Activated naive CD4-positive, alpha-beta T cell treated with anti-CD3 and anti-CD28 coated beads, Interleukin-2, amount 10 ng/mL, durations not matched to agents 7 days and 5 days (primary cell): Measurements from ENCODE around the gene BBS9.

ENCODE experiments used
- CTCF ChIA-PET: fragments of 350-600 bp; sonication (Branson Sonifier 250); formaldehyde crosslinking; loops from one replicate; lab custom pipeline; 2021; ENCODE audit warnings: antibody characterized with exemption; lab: Charles Lee
- DNase-seq: peaks from one replicate; pipeline ENCODE4 v3.0.0-alpha.2; 2020
- H3K27ac Mint-ChIP-seq: one replicate; pipeline ENCODE4 v1.8.0; 2021; ENCODE audit warnings: mild to moderate bottlenecking, moderate library complexity, mixed read lengths
- H3K27me3 Mint-ChIP-seq: one replicate; pipeline ENCODE4 v1.8.0; 2021; ENCODE audit warnings: mild to moderate bottlenecking, mixed read lengths
- H3K36me3 Mint-ChIP-seq: one replicate; pipeline ENCODE4 v1.8.0; 2021; ENCODE audit warnings: mixed read lengths
- H3K4me1 Mint-ChIP-seq: one replicate; pipeline ENCODE4 v1.8.0; 2021; ENCODE audit warnings: mixed read lengths
- H3K4me3 Mint-ChIP-seq: one replicate; pipeline ENCODE4 v1.8.0; 2021; ENCODE audit warnings: mild to moderate bottlenecking, moderate library complexity, mixed read lengths
- H3K9me3 Mint-ChIP-seq: one replicate; pipeline ENCODE4 v1.8.0; 2021; ENCODE audit warnings: mixed read lengths

Gene BBS9

GRCh38 chr7:33143996-33144718, 14.8 kb downstream of the BBS9 start:
- H3K27me3 Mint-ChIP-seq, result no peaks in the 10 kb centered on the region
- no peaks in the 10 kb centered on the region for H3K36me3 Mint-ChIP-seq
- no peak overlapping the region for H3K4me3 Mint-ChIP-seq
- H3K4me1 Mint-ChIP-seq, result peaks cover 5% of the 10 kb centered on the region
- no peak overlapping the region for H3K27ac Mint-ChIP-seq
- CTCF ChIA-PET, result no interaction called here
- no peak for DNase-seq
- peaks cover 5% of the 10 kb centered on the region for H3K9me3 Mint-ChIP-seq

DNA sequence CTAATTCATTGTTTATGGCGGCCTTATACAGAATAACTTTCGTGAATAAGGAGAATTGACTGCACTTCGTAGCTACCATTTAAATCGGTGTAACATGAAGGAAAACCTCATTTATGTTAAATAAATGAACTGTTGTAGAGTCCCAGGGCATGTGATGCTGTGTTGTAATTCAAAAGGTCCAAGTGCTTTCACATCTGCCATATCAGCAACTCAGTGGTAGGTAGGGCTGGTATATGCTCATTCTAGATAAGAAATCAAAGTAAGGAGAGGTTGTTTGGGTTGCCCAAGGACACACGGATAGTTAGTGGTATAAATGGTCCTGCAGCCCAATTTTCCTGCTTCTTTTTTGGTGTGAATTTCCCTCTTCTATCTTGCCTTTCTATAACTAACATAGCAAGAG, 15.8 kb downstream of the BBS9 start:
- peaks cover 5% of the 10 kb centered on the region for H3K4me1 Mint-ChIP-seq
- H3K36me3 Mint-ChIP-seq, result no peaks in the 10 kb centered on the region
- H3K27ac Mint-ChIP-seq, result no peak overlapping the region
- H3K27me3 Mint-ChIP-seq, result no peaks in the 10 kb centered on the region
- DNase-seq, result no peak
- H3K9me3 Mint-ChIP-seq, result peaks cover 5% of the 10 kb centered on the region
- no peak overlapping the region for H3K4me3 Mint-ChIP-seq
- CTCF ChIA-PET, result no interaction called here

DNA sequence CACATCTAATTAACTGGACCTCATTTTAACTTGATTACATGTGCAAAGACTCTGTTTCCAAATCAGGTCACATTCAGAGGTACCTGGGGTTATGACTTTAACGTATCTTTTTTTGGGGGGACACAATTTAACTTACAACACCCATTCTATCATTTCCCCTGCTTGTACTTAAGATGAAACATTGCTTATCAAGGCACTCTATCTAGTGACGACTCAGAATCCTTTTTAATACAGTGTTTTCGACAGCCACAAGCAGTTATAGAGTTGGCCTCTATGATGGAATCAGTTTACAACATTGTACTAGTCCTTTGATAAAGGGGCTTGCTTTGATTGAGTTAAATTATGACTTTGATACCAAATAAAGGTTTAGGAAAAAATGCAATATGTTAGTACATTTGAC, 22.7 kb downstream of the BBS9 start:
- no peaks in the 10 kb centered on the region for H3K4me1 Mint-ChIP-seq
- H3K4me3 Mint-ChIP-seq, result no peak overlapping the region
- no peaks in the 10 kb centered on the region for H3K9me3 Mint-ChIP-seq
- no peaks in the 10 kb centered on the region for H3K36me3 Mint-ChIP-seq
- H3K27ac Mint-ChIP-seq, result no peak overlapping the region
- CTCF ChIA-PET, result no interaction called here
- no peaks in the 10 kb centered on the region for H3K27me3 Mint-ChIP-seq
- DNase-seq, result no peak

DNA sequence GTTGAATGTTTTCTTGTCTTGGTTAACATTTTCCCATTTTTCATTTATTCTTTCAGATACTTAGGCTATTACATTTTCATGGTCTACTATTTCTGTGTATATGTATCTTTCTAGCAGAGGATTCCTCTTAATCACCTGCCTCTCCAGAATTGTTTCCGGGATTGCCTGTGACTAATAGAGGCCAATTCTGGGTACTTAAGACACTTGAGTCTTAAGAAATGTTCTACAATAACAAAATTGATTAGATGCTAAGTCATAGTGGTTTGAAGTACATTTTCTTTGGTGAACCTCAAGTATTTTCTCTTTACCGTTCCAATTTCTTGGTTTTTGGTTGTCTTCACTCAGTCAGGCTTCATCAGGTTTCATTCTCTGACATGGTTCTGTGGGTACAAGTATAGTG, 26.4 kb downstream of the BBS9 start:
- Mint-ChIP-seq H3K27me3 (no peaks in the 10 kb centered on the region), H3K9me3 (no peaks in the 10 kb centered on the region), H3K4me1 (no peaks in the 10 kb centered on the region), H3K4me3 (no peak overlapping the region), H3K27ac (no peak overlapping the region), H3K36me3 (no peaks in the 10 kb centered on the region)
- CTCF ChIA-PET, result no interaction called here
- no peak for DNase-seq

DNA sequence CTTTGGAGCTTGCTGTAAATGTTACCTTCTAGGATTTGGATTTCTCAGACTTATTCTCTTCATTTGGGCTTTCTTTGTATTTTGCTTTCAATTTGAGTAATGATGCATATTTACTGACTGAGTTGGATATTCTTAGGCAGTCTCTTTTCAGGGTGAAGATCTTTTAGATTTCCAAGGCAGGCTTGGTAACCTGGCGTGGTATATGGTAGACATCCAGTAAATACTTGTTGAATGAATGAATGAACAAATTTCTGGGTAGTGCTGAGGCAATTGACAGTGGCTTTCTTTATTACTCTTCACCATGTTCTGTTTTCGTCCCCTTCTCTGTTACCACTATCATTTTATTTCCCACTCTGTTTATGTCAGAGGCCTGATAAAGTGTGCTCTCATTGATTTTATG, 27.1 kb downstream of the BBS9 start:
- H3K27ac Mint-ChIP-seq, result no peak overlapping the region
- CTCF ChIA-PET, result no interaction called here
- H3K4me3 Mint-ChIP-seq, result no peak overlapping the region
- no peak for DNase-seq
- H3K36me3 Mint-ChIP-seq, result no peaks in the 10 kb centered on the region
- no peaks in the 10 kb centered on the region for H3K9me3 Mint-ChIP-seq
- H3K27me3 Mint-ChIP-seq, result no peaks in the 10 kb centered on the region
- H3K4me1 Mint-ChIP-seq, result no peaks in the 10 kb centered on the region

- no peak for DNase-seq
- Mint-ChIP-seq H3K4me1 (no peaks in the 10 kb centered on the region), H3K4me3 (no peak overlapping the region), H3K27me3 (no peaks in the 10 kb centered on the region), H3K27ac (no peak overlapping the region), H3K36me3 (no peaks in the 10 kb centered on the region), H3K9me3 (no peaks in the 10 kb centered on the region)
- CTCF ChIA-PET, result no interaction called here
These were observed 27.9 kb downstream of the BBS9 start for GRCh38 chr7:33157311-33157710.

DNA sequence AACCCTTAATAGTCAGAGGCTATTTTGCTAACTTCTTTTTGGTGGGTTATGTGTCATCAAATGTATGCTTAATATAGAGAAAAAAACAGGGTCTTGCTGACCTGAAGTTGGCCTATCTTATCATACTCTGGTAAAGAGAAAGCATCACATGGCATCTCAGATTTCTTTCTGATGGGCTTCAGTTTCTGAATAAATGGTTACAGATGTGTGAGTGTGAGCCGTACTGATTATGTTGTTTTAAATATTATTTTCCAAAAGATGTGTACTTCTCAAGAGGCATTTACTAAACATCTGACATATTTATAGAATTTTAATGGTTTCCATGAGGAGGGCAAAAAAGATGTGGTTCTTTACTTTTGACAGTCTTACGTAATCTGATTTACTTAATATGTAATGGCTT, 28.4 kb downstream of the BBS9 start:
- no peak for DNase-seq
- no peak overlapping the region for H3K4me3 Mint-ChIP-seq
- H3K4me1 Mint-ChIP-seq, result no peaks in the 10 kb centered on the region
- no peaks in the 10 kb centered on the region for H3K36me3 Mint-ChIP-seq
- CTCF ChIA-PET, result no interaction called here
- H3K27ac Mint-ChIP-seq, result no peak overlapping the region
- no peaks in the 10 kb centered on the region for H3K9me3 Mint-ChIP-seq
- no peaks in the 10 kb centered on the region for H3K27me3 Mint-ChIP-seq

- CTCF ChIA-PET, result interaction anchor here (1.3 kb wide), 1 partner anchor 8 kb away, joined by 3 read pairs; no protein-coding TSS in a partner anchor
- H3K9me3 Mint-ChIP-seq, result peaks cover 4% of the 10 kb centered on the region
- no peaks in the 10 kb centered on the region for H3K4me1 Mint-ChIP-seq
- DNase-seq, result no peak
- H3K4me3 Mint-ChIP-seq, result no peak overlapping the region
- H3K27me3 Mint-ChIP-seq, result no peaks in the 10 kb centered on the region
- no peaks in the 10 kb centered on the region for H3K36me3 Mint-ChIP-seq
- no peak overlapping the region for H3K27ac Mint-ChIP-seq
These were observed 48.5 kb downstream of the BBS9 start for GRCh38 chr7:33177876-33178275.

DNA sequence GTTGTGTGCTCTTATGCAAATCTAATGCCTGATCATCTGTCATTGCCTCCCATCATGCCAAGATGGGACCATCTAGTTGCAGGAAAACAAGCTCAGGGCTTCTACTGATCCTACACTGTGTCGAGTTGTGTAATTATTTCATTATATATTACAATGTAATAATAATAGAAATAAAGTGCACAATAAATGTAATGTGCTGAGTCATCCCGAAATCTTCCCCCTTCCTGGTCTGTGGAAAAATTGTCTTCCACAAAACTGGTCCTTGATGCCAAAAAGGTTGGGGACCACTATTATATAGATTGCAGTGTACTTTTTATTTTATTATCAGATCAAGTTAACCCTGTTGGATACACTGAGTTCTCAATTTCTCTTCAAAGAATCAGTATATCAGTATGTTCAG, 50.2 kb downstream of the BBS9 start:
- Mint-ChIP-seq H3K9me3 (no peaks in the 10 kb centered on the region), H3K36me3 (no peaks in the 10 kb centered on the region), H3K4me1 (no peaks in the 10 kb centered on the region), H3K27me3 (no peaks in the 10 kb centered on the region), H3K4me3 (no peak overlapping the region), H3K27ac (no peak overlapping the region)
- CTCF ChIA-PET, result no interaction called here
- DNase-seq, result no peak

DNA sequence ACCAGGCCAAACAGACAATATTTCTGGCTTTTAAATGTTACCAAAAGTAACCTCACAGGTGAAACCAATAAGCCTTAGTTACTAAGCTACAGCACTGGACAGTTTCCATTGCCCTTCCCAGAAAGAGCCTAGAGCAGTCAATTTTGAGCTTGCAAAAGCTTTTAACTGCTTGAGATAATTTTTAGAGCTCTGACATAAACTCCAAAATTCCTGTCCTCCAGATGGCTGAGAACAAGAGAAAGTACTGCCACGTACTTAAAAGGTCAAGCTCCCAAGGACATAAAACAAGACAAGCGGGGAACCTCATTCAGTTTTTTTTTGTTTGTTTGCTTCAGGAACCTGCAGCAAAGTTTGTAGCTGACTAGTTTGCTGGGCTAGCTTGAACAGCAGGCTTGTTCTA, 54.1 kb downstream of the BBS9 start:
- no peaks in the 10 kb centered on the region for H3K4me1 Mint-ChIP-seq
- H3K9me3 Mint-ChIP-seq, result no peaks in the 10 kb centered on the region
- no peaks in the 10 kb centered on the region for H3K36me3 Mint-ChIP-seq
- no peaks in the 10 kb centered on the region for H3K27me3 Mint-ChIP-seq
- no peak overlapping the region for H3K27ac Mint-ChIP-seq
- DNase-seq, result no peak
- CTCF ChIA-PET, result interaction anchor here (0.6 to 1.4 kb wide), 4 partner anchors 10 to 904 kb away, joined by 3 to 5 read pairs (median 4); no protein-coding TSS in a partner anchor
- H3K4me3 Mint-ChIP-seq, result no peak overlapping the region

DNA sequence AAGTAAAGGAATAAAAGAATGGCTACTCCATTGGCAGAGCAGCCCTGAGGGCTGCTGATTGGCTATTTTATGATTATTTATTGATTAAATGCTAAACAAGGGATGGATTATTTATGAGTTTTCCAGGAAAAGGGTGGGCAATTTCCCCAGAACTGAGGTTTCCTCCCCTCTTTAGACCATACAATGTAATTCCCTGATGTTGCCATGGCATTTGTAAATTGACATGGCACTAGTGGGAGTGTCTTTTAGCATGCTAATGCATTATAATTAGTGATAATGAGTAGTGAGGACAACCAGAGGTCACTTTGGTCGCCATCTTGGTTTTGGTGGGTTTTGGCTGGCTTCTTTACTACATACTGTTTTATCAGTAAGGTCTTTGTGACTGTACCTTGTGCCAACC, 55.5 kb downstream of the BBS9 start:
- Mint-ChIP-seq H3K4me1 (no peaks in the 10 kb centered on the region), H3K9me3 (no peaks in the 10 kb centered on the region), H3K27me3 (no peaks in the 10 kb centered on the region), H3K27ac (no peak overlapping the region), H3K4me3 (no peak overlapping the region), H3K36me3 (no peaks in the 10 kb centered on the region)
- CTCF ChIA-PET, result interaction anchor here (0.8 to 2.0 kb wide), 7 partner anchors 9 to 750 kb away, joined by 3 to 16 read pairs (median 5); no protein-coding TSS in a partner anchor
- DNase-seq, result no peak

GRCh38 chr7:33185786-33186185, 56.4 kb downstream of the BBS9 start:
- Mint-ChIP-seq H3K4me3 (no peak overlapping the region), H3K9me3 (no peaks in the 10 kb centered on the region), H3K4me1 (peaks cover 6% of the 10 kb centered on the region), H3K27ac (no peak overlapping the region), H3K27me3 (no peaks in the 10 kb centered on the region), H3K36me3 (no peaks in the 10 kb centered on the region)
- no peak for DNase-seq
- CTCF ChIA-PET, result interaction anchor here (0.7 to 2.0 kb wide), 10 partner anchors 8 to 749 kb away, joined by 3 to 16 read pairs (median 3); no protein-coding TSS in a partner anchor

DNA sequence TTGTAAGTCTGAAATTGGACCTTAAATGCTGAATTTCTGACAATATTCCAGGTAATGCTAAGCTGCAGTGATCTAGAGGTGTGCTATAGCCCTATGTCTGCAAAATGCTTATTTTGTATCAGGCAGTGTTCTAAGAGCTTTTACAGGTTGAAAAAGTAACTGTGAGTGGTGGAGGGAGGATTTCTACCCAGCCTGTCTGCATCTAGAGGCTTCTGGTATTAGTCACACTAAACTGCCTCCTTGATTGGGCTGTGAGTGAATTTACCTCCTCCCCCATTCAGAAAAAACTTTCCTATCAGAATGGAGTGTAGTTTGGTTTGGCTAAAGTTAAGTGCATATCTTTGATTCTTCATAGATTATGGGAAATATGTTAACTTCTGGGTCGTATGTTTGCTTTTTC, 56.8 kb downstream of the BBS9 start:
- DNase-seq, result no peak
- CTCF ChIA-PET, result interaction anchor here (0.7 to 2.0 kb wide), 7 partner anchors 8 to 746 kb away, joined by 3 to 16 read pairs (median 5); no protein-coding TSS in a partner anchor
- no peak overlapping the region for H3K4me3 Mint-ChIP-seq
- H3K27ac Mint-ChIP-seq, result no peak overlapping the region
- peaks cover 10% of the 10 kb centered on the region for H3K4me1 Mint-ChIP-seq
- H3K36me3 Mint-ChIP-seq, result no peaks in the 10 kb centered on the region
- no peaks in the 10 kb centered on the region for H3K27me3 Mint-ChIP-seq
- no peaks in the 10 kb centered on the region for H3K9me3 Mint-ChIP-seq

- peak overlapping the region; percentile 37 for H3K27ac Mint-ChIP-seq
- H3K36me3 Mint-ChIP-seq, result no peaks in the 10 kb centered on the region
- H3K4me1 Mint-ChIP-seq, result peaks cover 15% of the 10 kb centered on the region
- H3K4me3 Mint-ChIP-seq, result no peak overlapping the region
- H3K9me3 Mint-ChIP-seq, result no peaks in the 10 kb centered on the region
- no peak for DNase-seq
- H3K27me3 Mint-ChIP-seq, result no peaks in the 10 kb centered on the region
- CTCF ChIA-PET, result no interaction called here
These were observed 61.4 kb downstream of the BBS9 start for GRCh38 chr7:33190688-33191304.

DNA sequence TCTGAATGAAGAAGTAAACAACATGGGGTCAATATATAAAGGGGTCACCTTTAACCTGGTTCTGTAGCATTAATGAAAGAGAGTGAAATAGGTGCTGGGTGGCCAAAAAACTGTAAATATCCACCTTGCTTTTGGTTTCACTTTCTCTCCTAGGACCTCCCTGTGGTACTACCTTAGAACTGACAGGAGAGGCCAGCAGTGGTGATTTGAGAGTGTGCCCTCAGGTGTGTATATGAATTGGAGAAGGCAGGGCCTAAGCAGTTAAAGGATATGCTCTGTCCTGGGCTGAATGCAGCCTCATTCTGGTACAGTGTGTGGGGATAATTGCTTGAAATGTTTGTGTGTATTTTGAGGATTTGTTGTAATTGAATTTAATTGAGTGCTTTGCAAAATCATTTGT, 62.0 kb downstream of the BBS9 start:
- Mint-ChIP-seq H3K27ac (no peak overlapping the region), H3K27me3 (no peaks in the 10 kb centered on the region), H3K9me3 (no peaks in the 10 kb centered on the region), H3K4me3 (no peak overlapping the region), H3K36me3 (no peaks in the 10 kb centered on the region), H3K4me1 (peaks cover 15% of the 10 kb centered on the region)
- CTCF ChIA-PET, result no interaction called here
- DNase-seq, result peak; percentile 38
